T-helper 17 cell (primary cell): ENCODE results near the gene OR5J2. TPM values are rescaled to one million over a fixed set of nuclear protein-coding genes. Genes with fewer than 3 reads are reported as not detected.
"Not testable (repeated sequence)": the region's sequence is repeated elsewhere in the genome, so short reads cannot be mapped to it uniquely, and the experiment has no call there.

Experiments
- ATAC-seq: fragments of 150-1000 bp; cut with Tn5 transposase; 2 replicates; pipeline ENCODE4 v1.10.0; 2021; ENCODE audit warnings: mild to moderate bottlenecking, moderate library complexity
- DNase-seq, 3 donors: peaks; one replicate each; pipeline versions ENCODE4 v3.0.0 to v3.0.0-alpha.2; 2020 to 2021
- H3K9me3 ChIP-seq: one replicate; pipeline ENCODE4 v1.7.0; 2013; ENCODE audit warnings: low read length, mild to moderate bottlenecking; ENCODE audit not compliant: control insufficient read depth, poor library complexity, severe bottlenecking
- H3K27ac Mint-ChIP-seq: one replicate; pipeline ENCODE4 v1.8.0; 2022; ENCODE audit warnings: mild to moderate bottlenecking, moderate library complexity, mixed read lengths
- H3K27me3 Mint-ChIP-seq: one replicate; pipeline ENCODE4 v1.8.0; 2022; ENCODE audit warnings: mixed read lengths
- H3K36me3 Mint-ChIP-seq: one replicate; pipeline ENCODE4 v1.8.0; 2022; ENCODE audit warnings: low read depth, mixed read lengths
- H3K4me1 Mint-ChIP-seq: one replicate; pipeline ENCODE4 v1.8.0; 2022; ENCODE audit warnings: mild to moderate bottlenecking, mixed read lengths
- H3K4me3 Mint-ChIP-seq: one replicate; pipeline ENCODE4 v1.8.0; 2022; ENCODE audit warnings: mild to moderate bottlenecking, moderate library complexity, mixed read lengths
- total RNA-seq, 4 donors: library from RNA in 2 of 4; stranded (reverse) in 2 of 4; gene quantifications; one replicate each; pipeline ENCODE4 v1.2.3 and lab custom pipeline; 2022 to 2026

Gene OR5J2
- total RNA-seq = not detected
- total RNA-seq (lab: John Stamatoyannopoulos, UW) = 0 reads per million in 2 donors

DNA sequence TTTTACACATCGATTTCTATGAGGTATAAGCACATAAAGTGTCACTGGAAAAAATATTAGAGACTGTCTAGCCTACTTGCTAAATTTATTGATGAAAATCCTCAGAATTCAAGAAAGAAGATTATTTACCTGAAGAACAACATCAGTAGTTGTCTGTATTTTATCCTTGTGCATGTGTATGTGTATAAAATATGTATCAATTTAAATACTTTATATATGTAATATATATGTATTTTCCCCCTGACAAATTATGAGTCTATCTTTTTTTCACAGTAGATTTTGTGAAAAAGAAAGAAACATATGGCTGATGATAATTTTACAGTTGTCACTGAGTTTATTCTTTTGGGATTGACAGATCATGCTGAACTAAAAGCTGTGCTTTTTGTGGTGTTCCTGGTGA, at the start of gene OR5J2:
OR5J2 (plus strand) TSS at position 301 of the 400 bp plus-strand sequence; CDS start at position 301, 0 bp downstream.
- ATAC-seq (no peak), DNase-seq (no peak)
- H3K4me1 Mint-ChIP-seq = no peaks in the 10 kb centered on the region
- H3K27ac Mint-ChIP-seq = no peak within 1 kb of the TSS
- no peak within 1 kb of the TSS for H3K4me3 Mint-ChIP-seq
- no peaks in the 10 kb centered on the region for H3K9me3 ChIP-seq
- no peaks in the 10 kb centered on the region for H3K27me3 Mint-ChIP-seq
- H3K36me3 Mint-ChIP-seq = no peaks in the 10 kb centered on the region

GRCh38 chr11:56140151-56140661, 36.2 kb upstream of the OR5J2 start, which contains the start of gene OR8J3:
Gene OR8J3 (minus strand): TSS chr11:56140201. CDS start chr11:56137718, 2,483 bp downstream.
- DNase-seq (no peak), ATAC-seq (no peak)
- H3K36me3 Mint-ChIP-seq = no peaks in the 10 kb centered on the region
- H3K4me3 Mint-ChIP-seq = no peak within 1 kb of the TSS
- no peaks in the 10 kb centered on the region for H3K9me3 ChIP-seq
- no peaks in the 10 kb centered on the region for H3K27me3 Mint-ChIP-seq
- H3K27ac Mint-ChIP-seq = no peak within 1 kb of the TSS
- H3K4me1 Mint-ChIP-seq = no peaks in the 10 kb centered on the region

- not testable (repeated sequence) for H3K27ac Mint-ChIP-seq, H3K36me3 Mint-ChIP-seq, H3K4me1 Mint-ChIP-seq, H3K4me3 Mint-ChIP-seq, DNase-seq, H3K9me3 ChIP-seq, H3K27me3 Mint-ChIP-seq, ATAC-seq
These were observed 32.7 kb upstream of the OR5J2 start for GRCh38 chr11:56143681-56144080.

DNA sequence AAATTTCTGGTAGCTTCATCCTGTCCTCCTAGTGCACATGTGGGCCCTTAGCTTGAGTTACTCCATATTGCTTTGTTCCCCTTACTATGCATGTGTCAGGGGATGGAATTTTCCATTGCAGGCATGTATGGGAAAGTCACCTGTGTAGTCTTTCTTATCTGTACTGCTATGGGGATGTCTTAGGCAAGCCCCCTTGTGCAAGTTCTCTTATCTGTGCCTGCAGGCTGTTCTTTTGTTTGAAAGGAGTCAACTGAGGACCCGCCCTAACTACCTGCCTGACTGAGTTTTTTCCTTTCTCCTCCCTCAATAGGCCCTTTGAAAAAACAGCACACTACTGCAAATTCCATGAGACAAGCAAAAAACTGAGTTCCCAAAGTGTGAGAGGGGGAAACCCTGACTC, 25.0 kb upstream of the OR5J2 start:
- Mint-ChIP-seq H3K27me3 (no peaks in the 10 kb centered on the region), H3K4me3 (no peak overlapping the region), H3K27ac (no peak overlapping the region), H3K36me3 (no peaks in the 10 kb centered on the region), H3K4me1 (no peaks in the 10 kb centered on the region)
- DNase-seq (no peak), ATAC-seq (no peak)
- H3K9me3 ChIP-seq = peaks cover 3% of the 10 kb centered on the region

DNA sequence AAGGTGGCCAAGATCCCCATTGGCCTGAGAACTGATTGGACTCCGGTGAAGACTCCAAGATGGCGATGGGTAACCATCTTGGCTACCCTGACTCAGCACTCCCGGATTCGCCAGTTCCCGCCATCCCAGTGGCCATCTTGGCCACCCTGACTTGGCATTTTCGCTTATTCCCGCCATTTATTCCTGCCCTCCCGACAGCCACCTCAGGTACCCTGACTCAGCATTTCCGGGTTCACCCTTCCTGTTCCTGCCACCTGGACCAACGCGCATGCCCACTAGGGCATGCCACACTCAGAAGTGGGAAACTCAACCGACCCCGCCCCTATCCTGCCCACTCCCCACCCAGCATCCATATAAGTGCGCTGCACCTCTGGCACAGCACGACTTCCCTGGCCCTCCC, 24.1 kb upstream of the OR5J2 start:
- ATAC-seq (no peak), DNase-seq (no peak)
- Mint-ChIP-seq H3K36me3 (no peaks in the 10 kb centered on the region), H3K27ac (no peak overlapping the region), H3K27me3 (no peaks in the 10 kb centered on the region), H3K4me1 (no peaks in the 10 kb centered on the region), H3K4me3 (no peak overlapping the region)
- peaks cover 3% of the 10 kb centered on the region for H3K9me3 ChIP-seq

DNA sequence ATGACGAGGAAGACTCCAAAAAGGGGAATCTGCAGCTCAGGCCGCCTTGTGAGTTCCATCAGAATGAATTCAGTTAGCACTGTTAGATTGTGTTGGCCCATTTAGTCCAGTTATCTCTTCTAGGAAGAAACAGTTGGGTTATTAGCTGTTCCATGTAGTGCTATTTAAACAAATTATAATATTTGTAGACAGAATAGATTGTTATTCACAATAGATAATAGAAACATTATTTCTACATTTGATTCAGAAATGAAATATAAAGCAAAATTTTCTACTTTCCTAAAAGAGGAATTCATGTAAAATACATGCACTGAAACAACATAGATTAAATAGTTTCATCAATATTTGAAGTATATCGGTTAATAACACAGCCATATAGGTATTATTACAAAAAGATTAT, 16.2 kb upstream of the OR5J2 start, which contains the start of gene OR8K5:
OR8K5 (minus strand) TSS at position 101 of the 400 bp plus-strand sequence; CDS start at position 101, 0 bp downstream.
- no peaks in the 10 kb centered on the region for H3K4me1 Mint-ChIP-seq
- H3K27ac Mint-ChIP-seq = no peak within 1 kb of the TSS
- no peak within 1 kb of the TSS for H3K4me3 Mint-ChIP-seq
- no peaks in the 10 kb centered on the region for H3K36me3 Mint-ChIP-seq
- no peaks in the 10 kb centered on the region for H3K9me3 ChIP-seq
- no peak for ATAC-seq
- no peak for DNase-seq
- H3K27me3 Mint-ChIP-seq = no peaks in the 10 kb centered on the region

- no peaks in the 10 kb centered on the region for H3K9me3 ChIP-seq
- ATAC-seq = no peak
- H3K36me3 Mint-ChIP-seq = no peaks in the 10 kb centered on the region
These were observed 12.6 kb upstream of the OR5J2 start for GRCh38 chr11:56163804-56164203.

DNA sequence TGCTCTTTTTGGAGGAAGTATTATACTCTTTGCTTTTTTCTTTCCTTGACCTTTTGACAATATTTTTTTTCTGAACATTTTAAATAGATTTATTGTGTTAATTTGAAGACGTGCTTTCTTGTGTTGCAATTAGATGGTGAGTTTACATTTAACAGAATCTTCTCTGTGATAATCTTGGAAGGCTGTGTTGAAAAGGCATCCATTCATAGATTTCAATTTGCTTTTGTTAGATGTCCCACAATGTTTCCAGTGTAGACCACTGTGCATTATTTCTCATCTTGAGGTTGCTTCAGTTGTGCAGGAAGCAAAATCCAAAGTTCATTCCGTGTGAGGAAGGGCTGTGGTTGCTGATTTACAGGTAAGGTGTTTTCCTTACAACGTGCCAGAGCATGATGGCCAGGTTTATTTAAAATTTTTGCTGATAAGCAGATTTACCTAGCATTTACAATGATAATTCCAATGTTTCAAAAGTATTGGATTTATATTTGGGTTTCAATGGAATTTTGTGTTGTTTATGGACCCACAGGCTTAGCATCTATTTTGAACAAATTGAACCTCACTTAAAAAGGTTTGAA, 4.1 kb upstream of the OR5J2 start:
- no peak for DNase-seq
- no peak for ATAC-seq
- Mint-ChIP-seq H3K27ac (no peak overlapping the region), H3K4me3 (no peak overlapping the region), H3K27me3 (no peaks in the 10 kb centered on the region), H3K36me3 (no peaks in the 10 kb centered on the region), H3K4me1 (no peaks in the 10 kb centered on the region)
- no peaks in the 10 kb centered on the region for H3K9me3 ChIP-seq

More at GRCh38 chr11:56163804-56164203, 12.6 kb upstream of the OR5J2 start:
- Mint-ChIP-seq H3K4me3 (no peak overlapping the region), H3K4me1 (no peaks in the 10 kb centered on the region), H3K27ac (no peak overlapping the region), H3K27me3 (no peaks in the 10 kb centered on the region)
- no peak for DNase-seq

GRCh38 chr11:56183459-56183858, 7.0 kb downstream of the OR5J2 start:
- Mint-ChIP-seq H3K4me1 (no peaks in the 10 kb centered on the region), H3K36me3 (no peaks in the 10 kb centered on the region), H3K4me3 (no peak overlapping the region), H3K27ac (no peak overlapping the region), H3K27me3 (no peaks in the 10 kb centered on the region)
- ATAC-seq = no peak
- no peaks in the 10 kb centered on the region for H3K9me3 ChIP-seq
- DNase-seq = no peak

DNA sequence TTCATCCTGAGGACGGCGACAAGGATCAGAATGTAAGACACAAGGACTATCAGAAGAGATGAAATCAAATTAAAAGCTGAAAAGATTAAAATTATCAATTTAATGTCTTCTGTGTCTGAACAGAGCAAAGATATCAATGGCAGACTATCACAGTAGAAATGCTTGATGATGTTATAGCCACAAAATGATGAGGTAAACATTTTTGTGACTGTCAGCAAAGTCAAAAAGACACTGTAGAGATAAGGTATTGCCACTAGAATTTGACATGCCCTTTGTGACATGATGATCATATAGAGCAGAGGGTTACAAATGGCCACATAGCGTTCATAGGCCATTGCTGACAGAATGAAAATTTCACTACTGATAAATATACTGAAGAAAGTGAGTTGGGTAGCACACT, 12.2 kb downstream of the OR5J2 start:
- H3K4me1 Mint-ChIP-seq = no peaks in the 10 kb centered on the region
- no peaks in the 10 kb centered on the region for H3K27me3 Mint-ChIP-seq
- H3K4me3 Mint-ChIP-seq = no peak overlapping the region
- H3K36me3 Mint-ChIP-seq = no peaks in the 10 kb centered on the region
- H3K27ac Mint-ChIP-seq = no peak overlapping the region
- ATAC-seq = no peak
- no peaks in the 10 kb centered on the region for H3K9me3 ChIP-seq
- DNase-seq = no peak

DNA sequence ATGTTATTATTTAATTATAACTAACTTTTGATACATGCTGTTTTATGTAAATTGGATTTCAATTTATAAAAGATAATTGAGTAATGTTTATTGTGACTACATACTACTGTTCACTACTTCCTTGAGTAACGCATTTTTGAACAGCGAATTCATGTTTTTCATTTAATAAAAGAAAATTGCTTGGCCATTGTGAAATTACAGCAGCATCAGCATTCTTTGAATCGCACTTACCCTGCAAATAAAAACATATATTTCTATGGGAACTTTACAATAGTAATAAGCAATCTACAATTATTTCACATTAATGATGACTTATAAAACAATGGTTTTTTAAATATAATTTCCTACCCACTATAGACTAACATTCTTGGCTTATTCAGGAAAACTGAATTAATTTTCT, 20.3 kb downstream of the OR5J2 start:
- Mint-ChIP-seq H3K4me3 (no peak overlapping the region), H3K4me1 (no peaks in the 10 kb centered on the region), H3K27me3 (no peaks in the 10 kb centered on the region), H3K27ac (no peak overlapping the region), H3K36me3 (no peaks in the 10 kb centered on the region)
- H3K9me3 ChIP-seq = no peaks in the 10 kb centered on the region
- ATAC-seq (no peak), DNase-seq (no peak)

DNA sequence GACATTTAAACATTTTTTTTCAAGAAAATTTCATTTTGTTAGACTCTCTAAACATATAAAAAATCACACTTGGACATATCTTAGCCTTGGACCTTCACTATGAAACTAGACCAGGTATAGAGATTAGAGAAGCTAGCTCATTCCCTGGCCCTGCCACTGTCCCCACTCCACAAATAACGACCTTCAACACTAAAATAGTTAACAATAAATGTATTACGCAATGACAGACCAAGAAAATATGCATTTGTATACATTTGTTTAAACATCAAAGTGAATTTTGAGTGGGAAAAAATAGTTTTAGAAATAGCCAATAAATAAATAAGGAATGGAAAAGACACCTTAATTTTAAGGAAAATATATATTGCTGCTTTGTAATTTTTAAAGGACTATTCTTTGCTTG, 20.9 kb downstream of the OR5J2 start:
- no peaks in the 10 kb centered on the region for H3K36me3 Mint-ChIP-seq
- H3K4me3 Mint-ChIP-seq = no peak overlapping the region
- ATAC-seq = no peak
- H3K4me1 Mint-ChIP-seq = no peaks in the 10 kb centered on the region
- no peak overlapping the region for H3K27ac Mint-ChIP-seq
- H3K9me3 ChIP-seq = no peaks in the 10 kb centered on the region
- DNase-seq = no peak
- no peaks in the 10 kb centered on the region for H3K27me3 Mint-ChIP-seq

DNA sequence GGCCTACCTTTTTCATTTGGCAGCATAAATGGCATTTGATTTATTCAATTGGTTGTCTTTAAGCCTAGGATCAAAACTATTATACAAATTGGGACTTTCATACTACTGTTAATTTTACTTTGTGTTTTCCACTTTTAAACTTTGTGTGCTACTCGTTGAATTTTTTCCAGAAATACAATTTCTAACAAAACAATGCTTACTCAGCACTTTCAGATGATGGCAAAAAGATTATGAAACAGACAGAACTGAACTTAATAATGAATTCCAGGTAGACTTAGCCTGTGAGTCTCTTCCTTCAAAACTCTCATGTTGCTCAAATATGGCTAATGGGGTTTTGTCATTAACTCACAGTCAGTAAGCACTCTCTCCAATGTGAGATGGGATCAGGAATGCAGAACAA, 31.4 kb downstream of the OR5J2 start:
- no peaks in the 10 kb centered on the region for H3K9me3 ChIP-seq
- Mint-ChIP-seq H3K27me3 (no peaks in the 10 kb centered on the region), H3K36me3 (no peaks in the 10 kb centered on the region), H3K4me1 (no peaks in the 10 kb centered on the region), H3K27ac (no peak overlapping the region), H3K4me3 (no peak overlapping the region)
- ATAC-seq (no peak), DNase-seq (no peak)

- H3K27ac Mint-ChIP-seq = no peak overlapping the region
These were observed 38.1 kb downstream of the OR5J2 start for GRCh38 chr11:56214537-56214936.

More at GRCh38 chr11:56214537-56214936, 38.1 kb downstream of the OR5J2 start:
- no peaks in the 10 kb centered on the region for H3K36me3 Mint-ChIP-seq
- H3K4me1 Mint-ChIP-seq = no peaks in the 10 kb centered on the region
- DNase-seq (no peak), ATAC-seq (no peak)
- no peaks in the 10 kb centered on the region for H3K9me3 ChIP-seq
- H3K27me3 Mint-ChIP-seq = no peaks in the 10 kb centered on the region
- H3K4me3 Mint-ChIP-seq = no peak overlapping the region
